NT2/D1 (cell line): Measurements from ENCODE around the gene GPX5.

Source experiments
- SUZ12 ChIP-seq: IDR thresholded peaks from 2 replicates; pipeline ENCODE4 v1.6.1; 2011; ENCODE audit not compliant: insufficient read length, insufficient read depth; ENCODE audit errors: extremely low read depth
- YY1 ChIP-seq: IDR thresholded peaks from 2 replicates; pipeline ENCODE4 v1.6.1; 2011; ENCODE audit not compliant: insufficient read length, insufficient read depth

DNA sequence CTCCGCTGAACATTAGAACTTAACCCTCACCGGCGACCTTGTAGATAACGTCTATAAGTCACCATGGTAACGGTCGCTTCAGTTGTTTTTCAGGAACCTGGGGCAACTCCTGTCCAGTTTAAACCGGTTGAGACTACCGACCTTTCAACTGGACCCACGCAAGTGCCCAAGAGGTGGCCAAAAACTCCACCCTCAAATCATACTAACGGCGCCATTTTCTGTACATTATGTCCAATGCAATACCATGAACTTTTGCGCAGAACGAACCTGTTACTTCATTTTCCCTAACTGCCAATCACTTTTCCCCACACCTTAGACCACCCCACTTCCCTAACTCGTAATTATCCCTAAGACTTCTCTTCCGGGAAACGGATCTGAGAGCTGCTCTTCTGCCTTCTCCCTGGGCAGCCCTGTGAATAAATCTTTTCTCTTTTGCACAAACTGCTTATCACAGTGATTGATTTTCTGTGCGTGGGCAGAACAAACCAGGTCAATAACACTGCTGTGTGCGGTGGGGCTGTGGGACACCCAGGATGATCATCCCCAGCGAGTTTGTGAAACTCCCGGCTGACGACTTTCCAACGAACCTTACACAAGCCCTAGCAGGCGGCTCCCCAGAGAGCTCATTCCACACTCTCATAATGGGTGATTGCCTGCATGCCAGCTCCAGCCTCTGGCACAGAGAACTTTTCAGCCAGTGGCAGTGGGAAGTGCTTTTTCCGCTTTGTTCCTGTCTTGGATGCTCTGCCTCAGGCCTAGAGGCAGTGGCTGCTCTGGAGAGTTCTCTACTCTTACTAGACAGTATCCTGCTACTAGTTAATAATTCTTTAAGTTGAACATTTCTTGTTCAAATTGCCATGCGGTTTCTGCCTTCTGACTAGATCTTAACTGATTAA is 28.6 kb downstream of the GPX5 start:
- TF ChIP-seq YY1 = no peak
- no peak for TF ChIP-seq SUZ12
